Fibroblast of lung (primary cell): ENCODE data around the gene PPP1R15B. TPM values are rescaled to one million over a fixed set of nuclear protein-coding genes. Genes with fewer than 3 reads are reported as not detected.

Experiments used
- DNase-seq, 2 donors: peaks; one replicate each; pipeline versions ENCODE4 v3.0.0 to v3.0.0-alpha.2; 2010; ENCODE audit warnings: low read depth in 2 of 2
- H2AFZ ChIP-seq: 2 replicates; pipeline ENCODE4 v1.5.1; 2012; ENCODE audit warnings: low read length, control low read depth, inconsistent platforms
- H3K27ac ChIP-seq: 2 replicates; pipeline ENCODE4 v1.5.1; 2011; ENCODE audit warnings: low read length, control low read depth; ENCODE audit not compliant: insufficient read depth
- H3K27me3 ChIP-seq: 2 replicates; pipeline ENCODE4 v1.5.1; 2011; ENCODE audit warnings: mild to moderate bottlenecking, low read length; ENCODE audit not compliant: control insufficient read depth, insufficient read depth
- H3K36me3 ChIP-seq: 2 replicates; pipeline ENCODE4 v1.5.1; 2011; ENCODE audit warnings: low read length; ENCODE audit not compliant: control insufficient read depth, insufficient read depth
- H3K4me1 ChIP-seq: 2 replicates; pipeline ENCODE4 v1.5.1; 2011; ENCODE audit warnings: low read length; ENCODE audit not compliant: control insufficient read depth, insufficient read depth; ENCODE audit errors: extremely low read depth
- H3K4me2 ChIP-seq: 2 replicates; pipeline ENCODE4 v1.5.1; 2011; ENCODE audit warnings: low read length, control low read depth; ENCODE audit not compliant: insufficient read depth; ENCODE audit errors: extremely low read depth
- H3K4me3 ChIP-seq, 4 experiments: fragments of 200-600 bp in 1 of 4; sonication (generic) in 1 of 4; replicated peaks in 1 of 4; 2 replicates each; pipeline ENCODE4 v1.5.1; 2011 to 2016; ENCODE audit warnings: low read length in 4 of 4, low read depth in 3 of 4, mild to moderate bottlenecking in 3 of 4, control low read depth in 2 of 4, inconsistent platforms in 1 of 4, mixed read lengths in 1 of 4; ENCODE audit not compliant: insufficient read depth in 1 of 4; ENCODE audit errors: control extremely low read depth in 1 of 4
- H3K79me2 ChIP-seq: 2 replicates; pipeline ENCODE4 v1.5.1; 2012; ENCODE audit warnings: mild to moderate bottlenecking, low read length, inconsistent platforms; ENCODE audit not compliant: control insufficient read depth, insufficient read depth
- H3K9ac ChIP-seq: 2 replicates; pipeline ENCODE4 v1.5.1; 2011; ENCODE audit warnings: mild to moderate bottlenecking, low read length, control low read depth; ENCODE audit not compliant: insufficient read depth
- H3K9me3 ChIP-seq: 2 replicates; pipeline ENCODE4 v1.5.1; 2012; ENCODE audit warnings: low read depth, low read length; ENCODE audit not compliant: control insufficient read depth, insufficient read depth
- H4K20me1 ChIP-seq: 2 replicates; pipeline ENCODE4 v1.5.1; 2011; ENCODE audit warnings: low read length; ENCODE audit not compliant: control insufficient read depth, insufficient read depth; ENCODE audit errors: extremely low read depth
- CTCF ChIP-seq, 2 donors: IDR thresholded peaks in 1 of 2; conservative IDR thresholded peaks in 1 of 2; 1 replicate in 1 of 2; 2 replicates in 1 of 2; pipeline ENCODE4 v1.5.1; 2011 to 2012; ENCODE audit warnings: low read length in 2 of 2, control low read depth in 1 of 2, inconsistent platforms in 1 of 2, low read depth in 1 of 2, mild to moderate bottlenecking in 1 of 2
- EZH2 ChIP-seq: IDR thresholded peaks from 2 replicates; pipeline ENCODE4 v1.5.1; 2012; ENCODE audit warnings: low read length, control low read depth, mild to moderate bottlenecking; ENCODE audit errors: missing control alignments
- polyA plus RNA-seq, 2 donors: library from polyadenylated mRNA; depleted of rRNA in 1 of 2; stranded (reverse) in 1 of 2; unstranded in 1 of 2; fragments of >200 nt; gene quantifications; 2 replicates each; pipeline ENCODE4 v1.2.1, GENCODE V29; 2011 to 2012; ENCODE audit warnings: missing spikeins in 1 of 2
- total RNA-seq: library from RNA; depleted of rRNA; stranded (reverse); fragments of >200 nt; gene quantifications from 2 replicates; pipeline ENCODE4 v1.2.1, GENCODE V29; 2014

PPP1R15B gene
- total and polyA plus RNA-seq, 2 donors (not counting 1 experiment from before 2014, with no cell fraction given), result 22.4 to 27.7 TPM

GRCh38 chr1:204437796-204438570, 26.4 kb upstream of the PPP1R15B start:
- H3K4me1 ChIP-seq, result peaks cover 12% of the 10 kb centered on the region
- TF ChIP-seq EZH2 (no peak), CTCF (conservative IDR thresholded peaks at IDR 0.05 in 1 of 2, IDR thresholded peaks at IDR 0.05 in 1 of 2; ENCODE audit: low read depth in 1 of 2, low read length in 2 of 2) (no peak)
- no peaks in the 10 kb centered on the region for H3K79me2 ChIP-seq
- no peak overlapping the region for H3K9ac ChIP-seq
- no peaks in the 10 kb centered on the region for H4K20me1 ChIP-seq
- no peak overlapping the region for H3K4me3 ChIP-seq
- no peak overlapping the region for H3K27ac ChIP-seq
- no peaks in the 10 kb centered on the region for H3K36me3 ChIP-seq
- DNase-seq, result no peak
- no peaks in the 10 kb centered on the region for H3K27me3 ChIP-seq
- H2AFZ ChIP-seq, result no peak overlapping the region
- no peak overlapping the region for H3K4me2 ChIP-seq
- no peaks in the 10 kb centered on the region for H3K9me3 ChIP-seq

- no peaks in the 10 kb centered on the region for H3K27me3 ChIP-seq
- H3K4me3 ChIP-seq, result no peak overlapping the region
- no peak for TF ChIP-seq EZH2
- no peak for TF ChIP-seq CTCF (conservative IDR thresholded peaks at IDR 0.05 in 1 of 2, IDR thresholded peaks at IDR 0.05 in 1 of 2; ENCODE audit: low read depth in 1 of 2, low read length in 2 of 2)
- H3K4me2 ChIP-seq, result no peak overlapping the region
- H4K20me1 ChIP-seq, result no peaks in the 10 kb centered on the region
- H3K79me2 ChIP-seq, result no peaks in the 10 kb centered on the region
- no peaks in the 10 kb centered on the region for H3K9me3 ChIP-seq
- DNase-seq, result peak in 1 of 2 donors; percentile 62
- H3K4me1 ChIP-seq, result peaks cover 16% of the 10 kb centered on the region
- no peak overlapping the region for H2AFZ ChIP-seq
- H3K36me3 ChIP-seq, result no peaks in the 10 kb centered on the region
- no peak overlapping the region for H3K9ac ChIP-seq
- no peak overlapping the region for H3K27ac ChIP-seq
Observed at GRCh38 chr1:204435872-204436271, 24.3 kb upstream of the PPP1R15B start.

- no peaks in the 10 kb centered on the region for H3K9me3 ChIP-seq
- H3K4me2 ChIP-seq, result no peak overlapping the region
- H4K20me1 ChIP-seq, result no peaks in the 10 kb centered on the region
- no peak overlapping the region for H3K9ac ChIP-seq
- H3K4me1 ChIP-seq, result peaks cover 16% of the 10 kb centered on the region
- H3K36me3 ChIP-seq, result no peaks in the 10 kb centered on the region
- H3K27me3 ChIP-seq, result no peaks in the 10 kb centered on the region
- H2AFZ ChIP-seq, result no peak overlapping the region
- H3K4me3 ChIP-seq, result no peak overlapping the region
- H3K27ac ChIP-seq, result no peak overlapping the region
- TF ChIP-seq CTCF (conservative IDR thresholded peaks at IDR 0.05 in 1 of 2, IDR thresholded peaks at IDR 0.05 in 1 of 2; ENCODE audit: low read depth in 1 of 2, low read length in 2 of 2) (no peak), EZH2 (no peak)
- no peaks in the 10 kb centered on the region for H3K79me2 ChIP-seq
- peak; percentile 60 to 82 for DNase-seq
Observed at GRCh38 chr1:204435381-204435831, 23.8 kb upstream of the PPP1R15B start.
